ENCODE results near the gene GRIN3B. TPM values are rescaled to one million over a fixed set of nuclear protein-coding genes. Genes with fewer than 3 reads are reported as not detected.

GRIN3B gene
- total and polyA plus RNA-seq, 9 of the 15 experiments (the other 6 are each of a cell fraction or from before 2014, with no cell fraction given) = 0.06 to 0.95 (median 0.19) TPM; not detected in 6

- FAIRE-seq (no peak), DNase-seq (ENCODE audit: extremely low read depth in 1 of 4, low spot score in 3 of 4) (no peak), ATAC-seq (no peak)
- CTCF ChIA-PET (ENCODE audit: low intra/inter-chr PET ratio) = no interaction called here
- no peak overlapping the region for H3K4me3 ChIP-seq
- peaks cover 28% of the 10 kb centered on the region for H3K79me2 ChIP-seq (ENCODE audit: control insufficient read depth, insufficient read depth, low read length)
- peaks cover 0 to 82% of the 10 kb centered on the region in 2 experiments; a peak in 2 of 5 replicates for H3K4me1 ChIP-seq (replicated peaks in 1 of 2; ENCODE audit: control insufficient read depth in 2 of 2, insufficient read depth in 2 of 2, low read length in 2 of 2)
- POLR2A ChIA-PET = interaction anchor here (0.6 to 1.7 kb wide), 2 partner anchors 9 to 137 kb away, joined by 3 to 7 read pairs; no protein-coding TSS in a partner anchor
- no peak overlapping the region for H3K27ac ChIP-seq (ENCODE audit: extremely low read depth, low read depth, low read length)
- H3K9me3 ChIP-seq (replicated peaks; ENCODE audit: control insufficient read depth, insufficient read depth, low read depth, low read length) = no peaks in the 10 kb centered on the region
- 93% methylated on average over 19 of the region's 56 CpGs for WGBS (ENCODE audit: insufficient coverage, low coverage, missing lambda C conversion rate)
- no peak for TF ChIP-seq TCF15 (CRISPR knock-in tag; IDR thresholded peaks at IDR 0.05)
- peak; percentile 6 for TF ChIP-seq RBM22 (IDR thresholded peaks at IDR 0.05; ENCODE audit: low read depth, low read length, poor library complexity, severe bottlenecking)
- no TSS peak for BruUV-seq (replicated peaks)
- no peak overlapping the region for H2AFZ ChIP-seq (ENCODE audit: low read depth, low read length)
- H3K9ac ChIP-seq (ENCODE audit: insufficient read depth in 1 of 2, low read depth in 2 of 2, low read length in 2 of 2) = no peak overlapping the region
- peaks cover 67% of the 10 kb centered on the region; the same call in 2 of the 3 replicates for H3K36me3 ChIP-seq (ENCODE audit: control insufficient read depth, insufficient read depth, low read length)
- intact Hi-C loops (cut with micrococcal nuclease) = no loop called here
- H3K4me2 ChIP-seq (ENCODE audit: insufficient read depth, low read length) = no peak overlapping the region
- H4K20me1 ChIP-seq (replicated peaks; ENCODE audit: control insufficient read depth, insufficient read depth, low read length) = peaks cover 7% of the 10 kb centered on the region; the same call in 1 of the 2 replicates
- in situ Hi-C loops (cut with MboI) = no loop called here
- H3K9me1 ChIP-seq (ENCODE audit: control insufficient read depth, insufficient read depth, low read length) = no peaks in the 10 kb centered on the region
- no peaks in the 10 kb centered on the region for H3K27me3 ChIP-seq (ENCODE audit: control insufficient read depth in 2 of 2, insufficient read depth in 2 of 2, low read length in 2 of 2)
These were observed 10.6 kb downstream of the GRIN3B start for GRCh38 chr19:1010586-1011510.

GRCh38 chr19:1011831-1012333 lies 11.7 kb downstream of the GRIN3B start:
- Histone ChIP-seq H4K20me1 (replicated peaks; ENCODE audit: control insufficient read depth, insufficient read depth, low read length) (peaks cover 16% of the 10 kb centered on the region), H3K9ac (ENCODE audit: insufficient read depth in 1 of 2, low read depth in 2 of 2, low read length in 2 of 2) (no peak overlapping the region), H2AFZ (ENCODE audit: low read depth, low read length) (no peak overlapping the region), H3K36me3 (ENCODE audit: control insufficient read depth, insufficient read depth, low read length) (peaks cover 77% of the 10 kb centered on the region; the same call in 2 of the 3 replicates), H3K79me2 (ENCODE audit: control insufficient read depth, insufficient read depth, low read length) (peaks cover 38% of the 10 kb centered on the region), H3K27me3 (ENCODE audit: control insufficient read depth in 2 of 2, insufficient read depth in 2 of 2, low read length in 2 of 2) (no peaks in the 10 kb centered on the region), H3K4me1 (replicated peaks in 1 of 2; ENCODE audit: control insufficient read depth in 2 of 2, insufficient read depth in 2 of 2, low read length in 2 of 2) (peaks cover 3 to 88% of the 10 kb centered on the region in 2 experiments), H3K27ac (ENCODE audit: extremely low read depth, low read depth, low read length) (no peak overlapping the region), H3K9me3 (replicated peaks; ENCODE audit: control insufficient read depth, insufficient read depth, low read depth, low read length) (no peaks in the 10 kb centered on the region), H3K4me3 (no peak overlapping the region), H3K9me1 (ENCODE audit: control insufficient read depth, insufficient read depth, low read length) (peaks cover 3% of the 10 kb centered on the region), H3K4me2 (ENCODE audit: insufficient read depth, low read length) (no peak overlapping the region)
- CTCF ChIA-PET (ENCODE audit: low intra/inter-chr PET ratio) = no interaction called here
- over 99% methylated on average over 21 of the region's 36 CpGs for WGBS (ENCODE audit: insufficient coverage, low coverage, missing lambda C conversion rate)
- ATAC-seq (no peak), FAIRE-seq (no peak), DNase-seq (ENCODE audit: extremely low read depth in 1 of 4, low spot score in 3 of 4) (no peak)
- TF ChIP-seq POLR2G (IDR thresholded peaks at IDR 0.05; ENCODE audit: low read depth, low read length) (peak; percentile 18), ZBTB33 (CRISPR knock-in tag; IDR thresholded peaks at IDR 0.05) (peak; percentile 34; the same call in 1 of the 2 replicates), ZBTB17 (CRISPR knock-in tag; IDR thresholded peaks at IDR 0.05) (no peak), KDM5B (IDR thresholded peaks at IDR 0.05; ENCODE audit: insufficient replicate concordance, low read depth, low read length) (no peak)
- intact Hi-C loops (cut with micrococcal nuclease) (no loop called here), in situ Hi-C loops (cut with MboI) (no loop called here)
- POLR2A ChIA-PET = no interaction called here
- BruUV-seq (replicated peaks) = no TSS peak

All from K562 (cell line).